Vagina (tissue), 2 donors: ENCODE data around the gene FATE1. TPM values are rescaled to one million over a fixed set of nuclear protein-coding genes. Genes with fewer than 3 reads are reported as not detected.

Experiments
- DNase-seq, 2 donors: peaks; one replicate each; pipeline ENCODE4 v3.0.0-alpha.2; 2017; ENCODE audit errors: extremely low spot score in 2 of 2
- H3K27ac ChIP-seq: fragments of 200-600 bp; sonication (generic); one replicate; pipeline ENCODE4 v1.5.1; 2019
- H3K27me3 ChIP-seq: fragments of 200-600 bp; sonication (generic); one replicate; pipeline ENCODE4 v1.5.1; 2019
- H3K36me3 ChIP-seq, 2 donors: fragments of 200-600 bp; sonication (generic); one replicate each; pipeline ENCODE4 v1.5.1; 2017 to 2019
- H3K4me1 ChIP-seq: fragments of 200-600 bp; sonication (generic); one replicate; pipeline ENCODE4 v1.5.1; 2019
- H3K4me3 ChIP-seq, 2 donors: fragments of 200-600 bp; sonication (generic); 1 replicate in 1 of 2; 2 replicates in 1 of 2; pipeline ENCODE4 v1.5.1; 2016 to 2019
- H3K9me3 ChIP-seq: fragments of 200-600 bp; sonication (generic); one replicate; pipeline ENCODE4 v1.5.1; 2019
- POLR2A ChIP-seq, 2 donors: fragments of 450-650 bp; IDR thresholded peaks; one replicate each; pipeline ENCODE4 v1.6.1; 2017; ENCODE audit warnings: antibody characterized with exemption in 2 of 2, mild to moderate bottlenecking in 2 of 2, moderate library complexity in 2 of 2
- POLR2AphosphoS5 ChIP-seq, 2 donors: sonication (generic); formaldehyde crosslinking; IDR thresholded peaks; one replicate each; pipeline ENCODE4 v1.9.0; 2017; ENCODE audit warnings: antibody characterized with exemption in 2 of 2, mild to moderate bottlenecking in 2 of 2, low read depth in 1 of 2; ENCODE audit not compliant: insufficient read depth in 1 of 2
- intact Hi-C: fragments of 100-400 bp; cut with DNase I; formaldehyde crosslinking; loops from one replicate; pipeline ENCODE4 v1.15.1; 2023
- total RNA-seq: library from RNA; depleted of rRNA; stranded (reverse); fragments of >200 nt; gene quantifications from one replicate; pipeline ENCODE4 v1.2.3, GENCODE V29; 2016
- TF ChIP-seq, protein P1 (sequence below), 3 experiments: fragments of 450-650 bp in 2 of 3; fragments of 200-600 bp in 1 of 3; sonication (generic) in 1 of 3; IDR thresholded peaks; one replicate each; pipeline ENCODE4 v1.5.1; 2017 to 2019; ENCODE audit warnings: antibody characterized with exemption in 3 of 3, mild to moderate bottlenecking in 2 of 3, moderate library complexity in 2 of 3

FATE1 gene
- total RNA-seq, 1 donor from 2014 or later: not detected

DNA sequence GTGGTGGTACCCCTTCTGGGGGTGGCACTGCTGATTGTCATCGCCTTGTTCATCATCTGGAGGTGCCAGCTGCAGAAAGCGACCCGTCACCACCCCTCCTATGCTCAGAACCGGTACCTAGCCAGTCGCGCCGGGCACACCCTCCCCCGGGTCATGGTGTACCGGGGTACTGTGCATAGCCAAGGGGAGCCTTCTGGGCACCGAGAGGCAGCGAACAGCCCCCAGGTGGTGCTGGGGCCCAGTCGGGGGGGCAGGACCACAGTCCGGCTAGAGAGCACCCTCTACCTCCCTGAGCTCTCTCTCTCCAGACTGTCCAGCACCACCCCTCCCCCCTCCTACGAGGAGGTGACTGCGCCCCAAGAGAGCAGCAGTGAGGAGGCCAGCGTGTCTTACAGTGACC is 15.3 kb upstream of the FATE1 start:
- TF ChIP-seq POLR2AphosphoS5 (IDR thresholded peaks at IDR 0.05; ENCODE audit: insufficient read depth in 1 of 2, low read depth in 1 of 2): no peak
- TF ChIP-seq POLR2A (IDR thresholded peaks at IDR 0.05): no peak
- TF ChIP-seq, protein P1, sequence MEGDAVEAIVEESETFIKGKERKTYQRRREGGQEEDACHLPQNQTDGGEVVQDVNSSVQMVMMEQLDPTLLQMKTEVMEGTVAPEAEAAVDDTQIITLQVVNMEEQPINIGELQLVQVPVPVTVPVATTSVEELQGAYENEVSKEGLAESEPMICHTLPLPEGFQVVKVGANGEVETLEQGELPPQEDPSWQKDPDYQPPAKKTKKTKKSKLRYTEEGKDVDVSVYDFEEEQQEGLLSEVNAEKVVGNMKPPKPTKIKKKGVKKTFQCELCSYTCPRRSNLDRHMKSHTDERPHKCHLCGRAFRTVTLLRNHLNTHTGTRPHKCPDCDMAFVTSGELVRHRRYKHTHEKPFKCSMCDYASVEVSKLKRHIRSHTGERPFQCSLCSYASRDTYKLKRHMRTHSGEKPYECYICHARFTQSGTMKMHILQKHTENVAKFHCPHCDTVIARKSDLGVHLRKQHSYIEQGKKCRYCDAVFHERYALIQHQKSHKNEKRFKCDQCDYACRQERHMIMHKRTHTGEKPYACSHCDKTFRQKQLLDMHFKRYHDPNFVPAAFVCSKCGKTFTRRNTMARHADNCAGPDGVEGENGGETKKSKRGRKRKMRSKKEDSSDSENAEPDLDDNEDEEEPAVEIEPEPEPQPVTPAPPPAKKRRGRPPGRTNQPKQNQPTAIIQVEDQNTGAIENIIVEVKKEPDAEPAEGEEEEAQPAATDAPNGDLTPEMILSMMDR (IDR thresholded peaks at IDR 0.05): no peak
- no peaks in the 10 kb centered on the region for H3K36me3 ChIP-seq
- intact Hi-C loops: no loop called here
- H3K4me1 ChIP-seq: peaks cover 9% of the 10 kb centered on the region
- no peak overlapping the region for H3K4me3 ChIP-seq
- no peaks in the 10 kb centered on the region for H3K27me3 ChIP-seq
- no peaks in the 10 kb centered on the region for H3K9me3 ChIP-seq
- no peak for DNase-seq
- no peak overlapping the region for H3K27ac ChIP-seq

DNA sequence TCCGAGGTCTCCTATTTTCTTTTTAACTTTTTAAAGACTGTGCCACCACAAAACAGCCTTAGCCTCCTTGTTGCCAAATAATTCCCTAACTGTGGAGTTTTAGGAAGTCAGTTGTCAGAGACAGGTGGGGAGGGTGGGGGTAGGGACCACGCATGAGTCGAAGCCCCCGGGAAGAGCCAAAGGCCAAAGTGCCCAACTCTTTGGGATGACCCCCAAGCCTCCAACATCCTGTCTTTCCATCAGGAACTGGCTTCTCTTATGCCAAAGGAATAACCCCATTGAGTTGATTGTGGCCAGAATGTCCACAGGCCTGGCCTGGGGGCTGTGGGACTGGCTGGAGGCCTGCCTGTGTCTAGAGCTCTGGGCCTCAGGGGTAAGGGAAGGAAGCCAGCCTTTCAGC is 14.8 kb upstream of the FATE1 start:
- intact Hi-C loops: no loop called here

DNA sequence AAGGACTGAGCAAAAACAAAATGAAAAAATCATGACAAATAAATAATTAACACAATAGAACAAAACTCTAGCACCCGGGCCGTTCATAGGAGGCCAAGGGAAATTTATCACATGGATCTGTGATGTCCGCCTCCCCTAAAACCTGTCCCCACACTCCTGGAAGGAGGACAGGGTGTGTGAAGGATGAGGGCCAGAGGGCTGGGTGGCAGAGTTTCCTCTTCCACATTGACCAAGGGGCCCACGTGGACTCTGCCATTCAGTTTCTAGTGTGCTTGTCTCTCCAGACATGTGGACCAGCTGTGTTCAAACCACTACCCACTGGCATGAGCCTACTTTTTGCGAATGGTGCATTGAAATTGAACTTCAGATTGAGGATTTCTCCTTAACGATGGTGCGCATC is 14.3 kb upstream of the FATE1 start:
- H3K36me3 ChIP-seq: no peaks in the 10 kb centered on the region
- intact Hi-C loops: no loop called here
- no peaks in the 10 kb centered on the region for H3K9me3 ChIP-seq
- no peaks in the 10 kb centered on the region for H3K27me3 ChIP-seq
- no peaks in the 10 kb centered on the region for H3K4me1 ChIP-seq
- TF ChIP-seq POLR2A (IDR thresholded peaks at IDR 0.05) (no peak), POLR2AphosphoS5 (IDR thresholded peaks at IDR 0.05; ENCODE audit: insufficient read depth in 1 of 2, low read depth in 1 of 2) (no peak)
- TF ChIP-seq, protein P1 (IDR thresholded peaks at IDR 0.05): no peak
- DNase-seq: no peak
- H3K4me3 ChIP-seq: no peak overlapping the region
- H3K27ac ChIP-seq: no peak overlapping the region

More for the DNA sequence above, 14.8 kb upstream of the FATE1 start:
- H3K9me3 ChIP-seq: no peaks in the 10 kb centered on the region
- no peaks in the 10 kb centered on the region for H3K36me3 ChIP-seq
- no peak for DNase-seq
- H3K27ac ChIP-seq: no peak overlapping the region
- H3K4me3 ChIP-seq: no peak overlapping the region
- H3K4me1 ChIP-seq: peaks cover 4% of the 10 kb centered on the region
- TF ChIP-seq POLR2A (IDR thresholded peaks at IDR 0.05): no peak
- no peak for TF ChIP-seq POLR2AphosphoS5 (IDR thresholded peaks at IDR 0.05; ENCODE audit: insufficient read depth in 1 of 2, low read depth in 1 of 2)
- TF ChIP-seq, protein P1 (IDR thresholded peaks at IDR 0.05): no peak
- no peaks in the 10 kb centered on the region for H3K27me3 ChIP-seq

DNA sequence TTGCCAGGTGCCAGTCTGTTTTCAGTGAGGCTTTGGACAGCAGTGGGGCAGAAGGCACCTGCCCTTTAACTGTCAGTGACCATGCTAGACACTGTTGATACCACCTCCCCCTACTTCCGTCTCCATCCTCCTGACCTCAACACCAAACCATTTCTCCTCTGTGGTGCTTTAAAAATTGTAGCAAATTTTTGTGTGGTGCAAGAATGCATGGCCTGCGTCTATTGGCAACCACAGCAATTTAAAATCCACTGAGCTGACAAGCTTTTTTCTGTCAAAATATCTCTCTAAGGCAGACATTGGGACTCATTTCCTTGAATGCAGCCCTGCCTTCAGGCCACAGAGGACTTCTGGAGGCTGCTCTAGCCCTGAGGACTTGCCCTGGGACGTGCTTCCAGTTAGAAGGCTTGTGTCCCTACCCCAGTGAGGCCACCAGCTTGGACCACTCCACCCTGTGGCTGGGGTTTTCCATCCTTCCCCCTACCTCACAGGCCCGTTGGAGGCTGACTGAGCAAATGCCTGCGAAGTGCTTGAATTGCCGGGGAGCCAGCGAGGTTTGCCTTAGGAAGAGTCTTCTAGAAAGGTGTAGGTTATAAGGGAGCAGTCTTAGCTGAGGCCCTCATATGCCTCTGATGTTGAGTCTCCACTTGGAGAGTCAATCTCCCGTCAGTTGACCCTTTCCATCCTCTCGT is 13.7 kb upstream of the FATE1 start:
- intact Hi-C loops: no loop called here

More for the DNA sequence above, 13.7 kb upstream of the FATE1 start:
- Histone ChIP-seq H3K27ac (no peak overlapping the region), H3K4me3 (no peak overlapping the region), H3K36me3 (no peaks in the 10 kb centered on the region), H3K9me3 (no peaks in the 10 kb centered on the region), H3K27me3 (no peaks in the 10 kb centered on the region), H3K4me1 (no peaks in the 10 kb centered on the region)
- TF ChIP-seq POLR2AphosphoS5 (IDR thresholded peaks at IDR 0.05; ENCODE audit: insufficient read depth in 1 of 2, low read depth in 1 of 2) (no peak), POLR2A (IDR thresholded peaks at IDR 0.05) (no peak)
- TF ChIP-seq, protein P1 (IDR thresholded peaks at IDR 0.05): no peak
- no peak for DNase-seq
